ENCODE results near the gene LMTK3.

DNA sequence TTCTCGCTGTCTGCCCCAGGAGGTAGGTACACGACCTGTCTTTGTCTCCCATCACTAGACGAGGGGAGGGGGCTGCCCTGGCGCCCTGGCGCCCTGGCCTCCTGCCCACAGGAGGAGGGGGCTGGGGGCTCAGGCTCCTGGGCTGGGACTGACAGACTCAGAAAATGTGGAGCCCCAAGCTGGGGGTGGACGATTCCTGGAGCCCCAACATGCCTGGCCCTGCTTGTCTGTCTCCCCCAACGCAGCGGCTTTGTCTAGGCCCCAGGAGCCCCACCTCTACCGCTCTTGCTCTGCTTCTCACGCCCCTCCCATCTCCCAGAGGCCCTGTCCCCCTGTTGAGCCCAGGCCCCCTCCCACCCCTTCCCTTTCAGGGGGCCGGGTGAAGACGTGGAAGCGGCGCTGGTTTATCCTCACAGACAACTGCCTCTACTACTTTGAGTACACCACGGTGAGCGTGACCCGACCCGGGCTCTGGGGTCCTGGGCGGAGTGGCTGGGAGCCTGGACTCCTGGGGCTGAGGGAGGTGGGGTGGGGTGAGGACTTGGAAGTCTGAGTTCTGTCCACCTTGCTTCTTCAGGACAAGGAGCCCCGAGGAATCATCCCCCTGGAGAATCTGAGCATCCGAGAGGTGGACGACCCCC, 33.8 kb downstream of the LMTK3 start:
- TF ChIP-seq POLR2AphosphoS5 (IDR thresholded peaks at IDR 0.05) (no peak), POLR2A (IDR thresholded peaks at IDR 0.05) (no peak), EP300 (IDR thresholded peaks at IDR 0.05) (no peak)
- TF ChIP-seq, protein P1, sequence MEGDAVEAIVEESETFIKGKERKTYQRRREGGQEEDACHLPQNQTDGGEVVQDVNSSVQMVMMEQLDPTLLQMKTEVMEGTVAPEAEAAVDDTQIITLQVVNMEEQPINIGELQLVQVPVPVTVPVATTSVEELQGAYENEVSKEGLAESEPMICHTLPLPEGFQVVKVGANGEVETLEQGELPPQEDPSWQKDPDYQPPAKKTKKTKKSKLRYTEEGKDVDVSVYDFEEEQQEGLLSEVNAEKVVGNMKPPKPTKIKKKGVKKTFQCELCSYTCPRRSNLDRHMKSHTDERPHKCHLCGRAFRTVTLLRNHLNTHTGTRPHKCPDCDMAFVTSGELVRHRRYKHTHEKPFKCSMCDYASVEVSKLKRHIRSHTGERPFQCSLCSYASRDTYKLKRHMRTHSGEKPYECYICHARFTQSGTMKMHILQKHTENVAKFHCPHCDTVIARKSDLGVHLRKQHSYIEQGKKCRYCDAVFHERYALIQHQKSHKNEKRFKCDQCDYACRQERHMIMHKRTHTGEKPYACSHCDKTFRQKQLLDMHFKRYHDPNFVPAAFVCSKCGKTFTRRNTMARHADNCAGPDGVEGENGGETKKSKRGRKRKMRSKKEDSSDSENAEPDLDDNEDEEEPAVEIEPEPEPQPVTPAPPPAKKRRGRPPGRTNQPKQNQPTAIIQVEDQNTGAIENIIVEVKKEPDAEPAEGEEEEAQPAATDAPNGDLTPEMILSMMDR (IDR thresholded peaks at IDR 0.05): no peak

Measured in suprapubic skin (tissue), 4 donors.